HL-60/S4 treated with retinoic acid at 250 ng/mL for 4 days and 3 days (cell line): ENCODE measurements around the gene OR9Q1.

Experiments used
- in situ Hi-C: fragments of 300-500 bp; cut with MboI; formaldehyde crosslinking; loops from 2 replicates; pipeline ENCODE4 v1.7.0; 2022; ENCODE audit warnings: low sequenced_read_pairs

The OR9Q1 gene

DNA sequence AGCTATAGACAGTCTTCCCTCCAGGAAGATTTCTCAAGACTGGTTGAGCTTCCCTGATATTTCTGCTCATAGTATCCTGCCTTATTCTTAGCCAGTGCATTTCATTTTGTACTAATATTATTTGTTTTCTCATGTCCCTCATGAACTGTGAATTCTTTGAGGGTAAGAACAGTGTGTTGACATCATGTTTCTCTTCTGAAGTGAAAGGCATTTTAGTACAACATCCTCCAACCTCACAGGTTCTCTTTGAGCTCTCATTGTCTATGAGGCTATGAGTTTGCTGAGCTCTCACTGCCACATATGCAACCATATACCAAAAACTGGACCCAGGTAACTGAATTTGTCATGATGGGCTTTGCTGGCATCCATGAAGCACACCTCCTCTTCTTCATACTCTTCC is 7.0 kb downstream of the OR9Q1 start, which contains the start of gene OR6Q1:
OR6Q1 (plus strand) TSS at position 301 of the 400 bp plus-strand sequence; CDS start at position 301, 0 bp downstream.
- in situ Hi-C loops = no loop called here

DNA sequence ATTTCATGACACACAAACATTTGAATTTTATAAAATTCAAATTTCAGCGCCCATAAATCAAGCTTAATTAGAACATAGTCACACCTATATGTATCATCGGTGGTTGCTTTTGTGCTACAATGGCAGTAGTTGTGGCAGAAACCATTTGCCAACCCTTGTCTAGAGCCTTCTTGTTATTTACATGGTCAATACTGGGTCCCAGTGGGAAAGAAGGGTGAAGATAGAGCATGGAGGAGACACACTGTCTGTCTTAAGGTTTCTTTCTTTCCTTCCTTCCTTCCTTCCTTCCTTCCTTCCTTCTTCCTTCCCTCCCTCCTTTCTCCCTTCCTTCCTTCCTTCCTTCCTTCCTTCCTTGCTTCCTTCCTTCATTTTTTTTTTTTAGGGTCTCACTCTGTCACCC is 10.8 kb downstream of the OR9Q1 start:
- in situ Hi-C loops = no loop called here

DNA sequence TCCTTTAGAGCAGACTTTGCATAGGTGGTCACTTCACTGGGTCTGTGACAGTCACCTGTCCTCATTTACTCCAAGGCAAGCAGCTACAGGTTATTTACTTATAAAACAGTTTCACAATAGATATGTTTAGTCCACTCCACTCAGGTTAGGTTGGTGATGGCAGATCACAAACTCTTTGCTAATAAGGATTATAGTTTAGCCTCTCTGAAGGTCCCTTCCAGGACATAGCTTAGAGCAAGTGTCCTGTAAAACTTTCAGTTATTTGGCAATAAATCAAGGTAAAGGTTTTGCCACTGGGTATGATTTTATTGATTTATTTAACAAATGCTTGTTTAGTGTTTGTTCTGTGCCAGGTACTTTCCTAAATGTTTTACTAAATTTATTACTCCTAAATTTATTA is 15.9 kb downstream of the OR9Q1 start:
- in situ Hi-C loops = no loop called here

DNA sequence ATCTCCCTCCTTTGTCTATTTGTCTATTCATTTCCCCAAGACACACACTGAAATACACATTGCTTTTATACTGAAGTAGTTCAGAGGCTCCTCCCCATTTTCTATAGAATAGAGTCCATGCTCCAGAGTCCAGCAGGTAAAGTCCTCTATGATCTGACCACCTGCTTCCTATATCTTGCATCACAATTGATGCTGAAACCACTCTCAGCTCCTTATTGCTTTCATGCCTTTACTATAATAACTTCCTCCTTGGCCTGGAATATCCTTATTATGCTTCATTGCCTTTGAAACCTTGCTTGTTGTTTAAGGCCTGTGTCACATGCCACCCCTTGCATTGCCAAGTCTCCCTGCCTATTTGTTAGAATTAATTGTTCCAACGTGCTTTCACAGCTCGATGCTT is 19.7 kb downstream of the OR9Q1 start:
- in situ Hi-C loops = no loop called here

DNA sequence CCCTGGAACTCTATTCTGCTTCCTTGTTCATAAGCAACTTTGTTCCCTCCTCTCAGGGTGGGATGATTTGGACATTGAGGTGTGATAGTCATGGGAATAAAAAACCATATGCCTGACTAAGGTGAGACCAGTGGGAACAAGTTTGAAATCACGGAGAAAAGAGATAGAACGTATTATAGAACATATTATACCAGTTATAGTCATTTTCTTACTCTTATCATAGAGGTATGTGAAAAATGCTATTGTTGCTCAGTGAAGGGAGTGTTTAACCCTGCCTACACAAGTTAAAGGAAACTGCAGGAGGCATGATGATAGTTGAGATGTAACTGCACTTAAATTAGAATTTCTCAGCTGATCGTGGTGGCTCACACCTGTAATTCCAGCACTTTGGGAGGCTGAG is 22.6 kb downstream of the OR9Q1 start:
- in situ Hi-C loops = no loop called here

DNA sequence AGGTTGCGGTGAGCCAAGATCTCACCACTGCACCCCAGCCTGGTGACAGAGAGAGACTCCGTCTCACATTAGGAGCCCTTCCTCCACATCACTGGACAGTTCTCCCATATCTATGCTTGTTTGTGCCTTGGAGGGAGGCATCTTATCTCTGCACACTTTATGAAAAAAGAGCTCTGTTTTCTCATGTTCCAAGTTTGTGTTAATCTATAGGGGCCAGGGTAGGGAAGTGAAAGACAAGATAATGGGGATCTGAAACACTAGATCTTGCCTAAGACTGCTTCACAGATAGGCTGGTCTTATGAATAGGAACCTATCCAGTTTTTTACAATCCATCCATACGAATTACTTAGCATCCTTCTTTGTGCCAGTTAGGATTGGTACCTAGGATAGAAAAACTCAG is 24.1 kb downstream of the OR9Q1 start:
- in situ Hi-C loops = no loop called here

DNA sequence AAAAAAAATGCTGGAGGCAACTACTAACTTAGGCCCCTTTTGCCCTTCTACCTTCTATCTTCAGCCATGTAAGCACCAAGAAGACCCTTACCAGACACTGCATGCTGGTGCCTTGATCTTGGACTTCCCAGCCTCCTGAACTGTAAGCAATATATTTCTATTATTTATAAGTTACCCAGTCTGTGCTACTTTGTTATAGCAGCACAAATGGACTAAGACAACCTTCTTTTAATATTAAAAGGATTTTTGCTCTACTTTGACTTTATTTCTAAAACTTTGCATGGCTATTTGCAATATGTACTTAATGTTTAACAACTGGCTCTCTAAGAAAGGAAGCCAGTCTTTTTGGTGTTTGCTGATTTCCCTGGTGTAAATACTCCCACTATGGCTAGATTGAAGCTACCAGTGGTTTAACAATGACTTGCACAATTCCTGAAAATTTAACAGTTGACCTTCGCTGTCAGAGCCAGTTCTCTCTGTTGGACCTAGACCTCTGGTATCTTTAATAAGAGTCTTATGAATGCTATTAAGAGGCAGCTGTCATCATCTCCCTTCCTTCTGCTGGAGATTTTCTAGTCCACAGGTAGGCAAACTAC is 32.2 kb downstream of the OR9Q1 start:
- in situ Hi-C loops = no loop called here

DNA sequence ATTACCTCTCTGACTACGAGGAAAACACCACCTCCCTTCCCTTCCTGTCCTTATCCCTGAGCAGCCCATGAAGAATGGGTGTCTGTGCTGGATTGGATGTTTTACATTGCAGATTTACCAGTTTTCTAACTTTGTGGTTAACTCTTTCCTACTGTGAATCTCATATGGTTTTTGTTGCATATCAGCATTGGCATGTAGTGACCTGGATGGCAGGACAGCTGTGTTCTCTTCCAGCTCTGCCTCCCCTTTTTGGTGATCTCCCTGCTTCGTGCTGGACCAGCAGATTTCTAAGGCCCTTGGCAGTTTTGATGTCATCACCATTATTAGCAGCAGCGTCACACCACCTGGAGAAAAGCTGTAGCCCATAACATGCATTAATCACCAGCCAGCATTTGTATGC is 33.8 kb downstream of the OR9Q1 start:
- in situ Hi-C loops = no loop called here

DNA sequence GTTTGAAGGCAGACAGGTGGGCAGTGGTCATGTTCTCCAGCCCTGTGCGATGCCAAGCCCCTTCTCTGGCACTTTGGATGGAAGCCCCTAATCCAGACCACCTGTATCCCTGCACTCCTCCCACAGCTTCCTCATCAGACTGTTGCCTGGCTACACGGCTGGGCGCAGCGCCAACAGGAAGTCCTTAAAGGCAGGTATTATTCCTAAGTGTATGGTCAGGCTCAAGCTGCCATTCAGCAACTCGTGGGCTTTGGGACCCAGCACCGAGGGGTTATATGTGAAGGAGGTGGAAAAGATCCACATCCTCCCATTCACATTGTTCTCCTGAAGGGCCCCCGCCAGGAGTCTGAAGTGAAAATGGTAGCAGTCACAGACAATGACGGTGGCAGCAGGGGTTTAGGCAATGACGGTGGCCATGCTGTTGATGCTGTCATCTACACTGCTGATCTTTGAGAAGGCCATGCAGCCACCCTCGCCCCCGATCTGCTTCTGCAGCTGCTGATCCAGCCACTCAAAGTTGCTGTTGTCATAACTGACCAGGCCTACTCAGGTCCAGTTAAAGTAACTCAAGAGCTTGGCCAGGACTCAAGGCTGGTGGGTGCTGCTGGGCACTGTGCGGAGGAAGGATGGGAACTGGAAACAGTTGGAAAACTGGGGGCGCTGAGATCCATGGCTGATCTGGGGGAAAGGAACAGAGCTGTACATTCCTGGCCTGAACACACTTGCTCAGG is 34.8 kb downstream of the OR9Q1 start:
- in situ Hi-C loops = no loop called here

DNA sequence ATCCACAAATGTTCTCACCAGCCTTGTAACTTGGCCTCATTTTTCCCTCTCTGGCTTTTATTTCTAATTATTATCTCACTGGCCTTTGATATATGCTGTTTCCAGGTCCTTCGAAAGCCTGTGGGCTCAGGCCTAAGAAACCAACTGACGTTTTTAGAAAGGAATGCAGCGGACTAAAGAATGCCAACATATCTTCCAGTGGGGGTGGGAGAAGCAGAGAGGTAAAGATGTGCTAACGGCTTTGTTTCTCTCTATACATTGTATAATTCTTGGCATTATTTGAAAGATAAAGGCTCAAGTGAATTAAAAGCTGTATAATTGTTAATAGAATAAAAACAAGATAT is 35.3 kb downstream of the OR9Q1 start:
- in situ Hi-C loops = no loop called here

DNA sequence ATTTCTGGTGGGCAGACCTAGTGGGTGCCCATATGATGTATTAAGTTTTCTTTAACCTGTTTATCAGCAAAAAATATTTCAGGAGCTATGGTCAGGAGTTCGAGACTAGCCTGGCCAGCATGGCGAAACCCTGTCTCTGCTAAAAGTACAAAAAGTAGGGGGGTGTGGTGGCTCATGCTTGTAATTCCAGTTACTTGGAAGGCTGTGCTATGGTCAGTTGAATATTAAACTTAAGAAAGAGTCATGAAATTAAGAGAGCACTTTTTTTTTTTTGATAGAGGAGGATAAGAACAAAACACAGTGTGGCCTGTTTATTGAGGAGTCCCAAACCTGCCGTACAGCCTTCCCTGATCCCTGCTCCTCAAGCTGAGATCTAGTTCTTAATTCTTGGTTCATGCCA is 36.9 kb downstream of the OR9Q1 start:
- in situ Hi-C loops = no loop called here

DNA sequence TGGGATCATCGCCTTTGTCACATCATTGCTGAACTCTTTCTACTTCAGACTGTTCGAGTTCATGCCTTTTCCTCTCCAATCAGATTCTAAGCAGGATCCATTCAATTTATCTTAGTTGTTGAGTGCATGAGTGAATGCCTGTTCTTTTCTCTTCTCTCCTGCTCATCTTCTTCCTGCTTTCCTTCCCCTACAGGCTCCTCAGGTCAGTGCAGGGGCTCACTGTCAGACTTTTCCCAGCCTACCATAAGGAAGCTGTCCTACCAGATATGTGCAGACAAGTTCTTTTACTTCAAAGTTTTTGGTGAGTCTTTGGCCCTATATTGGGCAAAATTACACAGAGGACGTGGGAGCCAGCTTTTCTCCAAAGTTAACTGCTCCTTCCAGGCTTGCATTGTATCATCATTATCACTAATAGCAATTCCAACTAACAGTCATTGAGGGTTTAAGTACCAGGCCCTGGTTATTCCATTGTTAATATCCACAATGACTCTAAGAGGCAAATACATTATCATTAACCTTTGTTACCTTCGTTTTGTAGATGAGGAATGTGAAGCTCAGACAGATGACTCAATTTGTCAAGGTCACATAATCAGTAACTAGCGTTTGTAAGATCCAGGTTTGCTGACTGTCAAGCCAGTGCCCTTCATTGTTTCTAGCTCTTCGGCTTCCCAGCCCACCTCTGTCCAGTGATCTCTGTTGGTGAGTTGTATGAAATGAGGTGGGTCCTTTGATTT is 37.4 kb downstream of the OR9Q1 start:
- in situ Hi-C loops = no loop called here

DNA sequence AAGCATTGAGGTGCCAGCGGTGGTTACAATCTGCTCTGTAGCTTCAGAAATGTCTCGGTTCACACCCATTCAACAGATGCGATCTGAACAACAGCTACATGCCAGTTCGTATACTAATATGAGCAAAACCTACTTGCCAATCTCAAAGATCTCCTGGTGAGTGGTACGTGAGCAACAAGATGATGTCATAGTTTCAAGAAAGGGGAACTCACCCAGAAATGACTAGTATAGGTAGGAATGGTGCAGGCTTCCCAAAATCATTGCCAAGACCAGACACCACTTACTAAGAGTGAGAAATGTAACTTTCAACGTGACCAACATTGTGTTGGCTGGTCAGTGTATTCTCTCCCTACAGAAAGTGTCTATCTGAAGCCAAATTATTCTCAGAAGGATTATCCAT is 38.1 kb downstream of the OR9Q1 start:
- in situ Hi-C loops = no loop called here

DNA sequence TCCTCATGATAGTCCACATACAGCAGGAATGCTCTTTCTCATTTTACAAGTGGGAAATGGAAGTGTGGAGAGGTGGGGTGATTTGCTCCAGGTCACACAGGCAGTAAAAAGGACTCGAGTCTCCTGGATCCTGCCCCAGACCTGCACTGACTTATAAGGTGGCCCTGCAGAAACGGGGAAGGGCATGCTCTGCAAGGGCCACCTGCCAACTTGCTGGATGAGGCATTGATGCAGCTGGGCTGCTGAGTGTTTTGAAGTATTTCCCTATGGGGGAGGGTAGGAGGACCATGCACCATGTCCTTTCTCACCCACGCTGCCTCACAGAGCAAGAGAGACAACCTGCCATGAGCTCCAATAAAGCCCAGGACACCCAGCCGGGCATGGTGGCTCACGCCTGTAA is 44.0 kb downstream of the OR9Q1 start:
- in situ Hi-C loops = no loop called here

DNA sequence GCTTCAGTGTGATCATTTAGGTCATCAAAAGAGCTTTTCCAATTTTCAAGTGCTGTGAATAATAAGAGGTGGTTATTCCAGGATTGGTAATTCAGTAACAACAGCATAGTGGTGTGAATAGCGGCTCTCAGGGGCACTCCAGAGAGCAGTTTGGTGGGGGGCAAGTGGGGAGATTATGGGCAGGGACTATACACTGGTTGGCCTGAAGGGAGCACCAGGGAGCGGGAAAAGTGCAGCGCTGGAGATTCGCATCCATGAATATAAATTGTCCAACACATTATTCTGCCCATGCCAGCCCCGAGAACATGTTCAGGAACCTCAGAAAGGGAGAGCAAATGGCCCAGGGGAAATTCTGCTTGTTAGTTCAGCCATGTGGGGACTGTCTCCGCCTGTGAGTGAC is 45.0 kb downstream of the OR9Q1 start:
- in situ Hi-C loops = no loop called here

DNA sequence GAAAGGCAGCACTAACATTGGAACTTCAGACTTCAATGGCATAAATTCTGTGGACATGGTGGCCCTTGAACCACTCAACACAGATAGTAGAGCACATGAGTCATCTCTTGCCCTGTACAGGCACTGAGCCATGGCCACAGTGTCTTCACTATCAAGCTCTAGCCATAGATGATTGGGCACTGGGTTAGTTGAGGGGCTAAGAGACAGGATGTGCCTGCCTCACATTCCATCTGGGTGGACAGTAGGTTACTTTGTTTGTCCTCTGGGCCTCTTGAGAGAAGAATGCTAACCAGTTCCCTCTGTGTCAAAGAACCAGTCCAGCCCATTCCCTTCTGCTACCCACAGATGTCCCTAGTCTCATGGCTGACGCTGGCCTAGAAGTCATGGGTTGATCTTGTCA is 46.9 kb downstream of the OR9Q1 start:
- in situ Hi-C loops = no loop called here

DNA sequence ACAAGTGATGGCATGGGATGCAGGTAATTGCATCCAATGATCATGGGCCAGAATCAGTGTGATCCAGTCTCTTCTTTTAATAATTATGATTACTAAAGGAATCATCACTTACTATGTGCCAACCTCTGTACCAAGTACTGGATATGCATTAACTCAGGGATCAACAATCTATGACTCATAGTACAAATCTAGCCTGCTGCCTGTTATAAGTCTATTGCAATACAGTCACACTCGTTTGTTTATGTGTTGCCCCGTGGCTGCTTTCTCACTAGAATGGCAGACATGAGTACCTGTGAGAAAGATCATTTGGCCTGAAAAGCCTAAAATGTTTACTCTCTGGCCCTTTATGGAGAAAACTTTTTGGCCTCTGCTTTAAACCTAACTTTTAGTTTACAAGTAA is 52.1 kb downstream of the OR9Q1 start:
- in situ Hi-C loops = no loop called here

DNA sequence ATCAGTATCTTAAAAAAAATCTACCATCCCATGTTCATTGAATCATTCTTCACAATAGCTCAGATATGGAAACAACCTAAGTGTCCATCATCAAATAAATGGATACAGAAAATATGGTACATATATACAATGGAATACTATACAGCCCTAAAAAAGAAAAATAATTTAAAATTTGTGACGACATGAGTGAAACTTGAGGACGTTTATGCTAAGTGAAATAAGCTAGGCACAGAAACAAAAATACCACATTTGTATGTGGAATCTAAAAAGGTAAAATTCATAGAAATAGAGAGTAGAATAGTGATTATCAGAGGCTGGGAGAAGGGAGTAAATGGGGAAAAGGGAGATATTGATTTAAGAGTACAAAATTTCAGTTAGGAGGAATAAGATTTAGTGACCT is 62.8 kb downstream of the OR9Q1 start:
- in situ Hi-C loops = no loop called here

DNA sequence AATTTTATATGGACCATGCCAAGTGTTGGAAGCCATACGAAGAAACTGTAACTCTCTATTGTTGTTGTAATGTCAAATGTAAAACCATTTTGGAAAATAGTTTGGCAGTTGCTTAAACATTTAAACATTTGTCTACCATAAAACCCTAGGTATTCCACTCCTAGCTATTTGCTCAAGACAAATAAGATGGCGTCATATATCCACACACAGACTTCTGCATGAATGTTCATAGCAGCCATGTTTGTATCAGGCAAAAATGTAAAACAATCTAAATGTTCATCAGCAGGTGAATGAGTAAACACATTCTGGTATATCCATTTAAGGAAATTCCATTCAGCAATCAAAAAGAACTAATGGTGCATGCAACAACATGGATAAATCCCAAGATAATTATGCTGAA is 73.8 kb downstream of the OR9Q1 start:
- in situ Hi-C loops = no loop called here

DNA sequence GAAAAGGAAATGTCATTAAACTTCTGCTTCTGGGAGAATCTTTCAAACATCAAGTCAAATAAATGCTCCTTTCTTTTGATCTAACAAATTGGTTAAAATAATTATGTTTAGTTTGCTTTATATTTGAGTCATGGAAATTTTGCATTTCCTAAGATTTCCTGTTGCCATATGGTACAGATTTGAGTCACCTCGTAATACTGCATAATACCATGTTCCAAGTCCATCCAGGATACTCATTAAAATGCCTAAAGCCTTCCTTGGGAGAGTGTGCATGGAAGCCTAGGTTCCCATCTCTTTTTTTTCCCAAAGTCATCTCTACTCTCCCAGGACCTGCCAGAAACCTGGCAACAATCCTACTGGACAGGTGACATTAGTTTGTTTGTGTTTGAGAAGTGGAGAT is 97.4 kb downstream of the OR9Q1 start:
- in situ Hi-C loops = no loop called here

DNA sequence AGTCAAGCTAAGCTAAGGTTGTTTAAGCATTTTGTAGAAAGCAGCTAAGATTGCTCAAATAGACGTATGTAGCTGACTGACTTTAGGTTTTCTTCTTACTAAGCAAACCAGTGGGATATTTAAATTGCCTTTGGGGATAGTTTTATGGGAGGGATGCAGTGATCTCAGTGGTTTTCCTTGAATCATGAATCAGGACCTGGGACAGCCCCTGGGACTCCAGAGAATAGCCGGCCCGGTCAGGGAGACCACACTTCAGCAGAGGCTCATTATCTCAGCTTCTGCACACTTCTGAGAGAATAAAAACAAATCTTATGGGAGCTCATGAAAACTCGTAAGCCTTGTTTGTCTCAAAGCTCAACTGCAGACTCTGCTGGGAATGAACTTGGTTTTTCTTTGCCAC is 101.8 kb downstream of the OR9Q1 start, which contains the start of gene OR9I1:
OR9I1 (minus strand) TSS at position 62 of the 400 bp plus-strand sequence. CDS start 6,086 bp downstream, outside the sequence.
- in situ Hi-C loops = no loop called here

DNA sequence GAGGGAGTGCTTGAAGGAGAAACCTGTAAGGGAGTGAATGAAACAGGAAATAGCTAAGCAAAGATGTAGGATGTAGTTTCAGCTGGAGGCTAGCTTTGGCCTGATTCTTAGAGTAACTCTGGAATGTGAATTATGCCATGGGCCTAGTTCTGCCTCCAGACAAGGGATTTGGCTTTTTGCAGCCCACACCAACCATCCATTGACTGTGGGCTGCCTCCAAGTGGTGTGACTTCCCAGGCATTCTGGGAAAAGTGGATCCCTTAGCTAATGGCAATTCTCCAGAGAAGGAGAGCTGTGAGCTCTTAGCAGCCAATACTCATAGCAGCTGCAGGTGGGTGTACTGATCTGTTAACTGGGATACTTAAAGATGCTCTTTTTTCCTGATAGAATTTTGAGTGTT is 103.7 kb downstream of the OR9Q1 start:
- in situ Hi-C loops = no loop called here
